ENCODE measurements around the gene ITPR2. TPM values are rescaled to one million over a fixed set of nuclear protein-coding genes. Genes with fewer than 3 reads are reported as not detected.

The ITPR2 gene
- total RNA-seq, 2 experiments from 2014 or later = 25.6 to 44.7 TPM

GRCh38 chr12:26453246-26453645 lies 379.7 kb downstream of the ITPR2 start:
- Histone ChIP-seq H3K4me2 (ENCODE audit: low read length) (no peak overlapping the region), H3K4me1 (ENCODE audit: insufficient read depth, low read length, poor library complexity, severe bottlenecking) (no peaks in the 10 kb centered on the region), H2AFZ (ENCODE audit: low read length) (no peak overlapping the region), H3K36me3 (ENCODE audit: insufficient read depth, low read length) (no peaks in the 10 kb centered on the region), H3K27ac (ENCODE audit: low read depth, low read length, poor library complexity, severe bottlenecking) (no peak overlapping the region), H4K20me1 (ENCODE audit: insufficient read depth, low read length) (no peaks in the 10 kb centered on the region), H3K9me3 (ENCODE audit: low read length) (no peaks in the 10 kb centered on the region), H3K9me2 (ENCODE audit: insufficient read depth, low read length) (no peaks in the 10 kb centered on the region), H3K4me3 (ENCODE audit: low read depth, low read length, poor library complexity, severe bottlenecking) (no peak overlapping the region), H3K79me2 (ENCODE audit: insufficient read depth, low read depth, low read length) (no peaks in the 10 kb centered on the region)
- POLR2A ChIA-PET = interaction anchor here (0.7 kb wide), 1 partner anchor 36 kb away, joined by 4 read pairs; no protein-coding TSS in a partner anchor
- no peak for TF ChIP-seq EZH2phosphoT487 (IDR thresholded peaks at IDR 0.05; ENCODE audit: borderline replicate concordance, low read depth, low read length)
- TF ChIP-seq, protein P1, sequence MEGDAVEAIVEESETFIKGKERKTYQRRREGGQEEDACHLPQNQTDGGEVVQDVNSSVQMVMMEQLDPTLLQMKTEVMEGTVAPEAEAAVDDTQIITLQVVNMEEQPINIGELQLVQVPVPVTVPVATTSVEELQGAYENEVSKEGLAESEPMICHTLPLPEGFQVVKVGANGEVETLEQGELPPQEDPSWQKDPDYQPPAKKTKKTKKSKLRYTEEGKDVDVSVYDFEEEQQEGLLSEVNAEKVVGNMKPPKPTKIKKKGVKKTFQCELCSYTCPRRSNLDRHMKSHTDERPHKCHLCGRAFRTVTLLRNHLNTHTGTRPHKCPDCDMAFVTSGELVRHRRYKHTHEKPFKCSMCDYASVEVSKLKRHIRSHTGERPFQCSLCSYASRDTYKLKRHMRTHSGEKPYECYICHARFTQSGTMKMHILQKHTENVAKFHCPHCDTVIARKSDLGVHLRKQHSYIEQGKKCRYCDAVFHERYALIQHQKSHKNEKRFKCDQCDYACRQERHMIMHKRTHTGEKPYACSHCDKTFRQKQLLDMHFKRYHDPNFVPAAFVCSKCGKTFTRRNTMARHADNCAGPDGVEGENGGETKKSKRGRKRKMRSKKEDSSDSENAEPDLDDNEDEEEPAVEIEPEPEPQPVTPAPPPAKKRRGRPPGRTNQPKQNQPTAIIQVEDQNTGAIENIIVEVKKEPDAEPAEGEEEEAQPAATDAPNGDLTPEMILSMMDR (conservative IDR thresholded peaks at IDR 0.05; ENCODE audit: low read length) = no peak
- BruUV-seq (replicated peaks) = no TSS peak
- intact Hi-C loops (cut with micrococcal nuclease; ENCODE audit: unreplicated experiment) = no loop called here
- CTCF ChIA-PET (ENCODE audit: unreplicated experiment) = no interaction called here
- no peak for DNase-seq (ENCODE audit: low spot score)

DNA sequence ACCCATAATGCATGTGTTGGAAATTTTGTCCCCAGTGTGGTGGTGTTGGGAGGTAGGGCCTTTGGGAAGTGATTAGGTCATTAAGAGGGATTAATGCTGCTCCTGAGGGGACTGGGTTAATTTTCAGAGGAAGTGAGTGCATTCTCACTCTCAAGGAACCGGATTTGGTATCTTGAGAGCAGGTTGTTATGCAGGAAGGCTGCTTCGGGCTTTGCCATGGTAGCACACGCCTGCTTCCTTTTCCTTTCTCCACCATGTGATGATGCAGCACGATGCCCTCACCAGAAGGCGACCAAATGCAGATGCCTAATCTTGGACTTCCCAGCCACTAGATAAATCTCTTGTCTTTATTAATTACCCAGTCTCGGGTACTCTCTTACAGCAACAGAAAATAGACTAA lies 380.5 kb downstream of the ITPR2 start:
- Histone ChIP-seq H2AFZ (ENCODE audit: low read length) (no peak overlapping the region), H4K20me1 (ENCODE audit: insufficient read depth, low read length) (no peaks in the 10 kb centered on the region), H3K79me2 (ENCODE audit: insufficient read depth, low read depth, low read length) (no peaks in the 10 kb centered on the region), H3K36me3 (ENCODE audit: insufficient read depth, low read length) (no peaks in the 10 kb centered on the region), H3K4me2 (ENCODE audit: low read length) (no peak overlapping the region), H3K9me2 (ENCODE audit: insufficient read depth, low read length) (no peaks in the 10 kb centered on the region), H3K4me1 (ENCODE audit: insufficient read depth, low read length, poor library complexity, severe bottlenecking) (no peaks in the 10 kb centered on the region), H3K4me3 (ENCODE audit: low read depth, low read length, poor library complexity, severe bottlenecking) (no peak overlapping the region), H3K9me3 (ENCODE audit: low read length) (no peaks in the 10 kb centered on the region), H3K27ac (ENCODE audit: low read depth, low read length, poor library complexity, severe bottlenecking) (no peak overlapping the region)
- ChIA-PET CTCF (ENCODE audit: unreplicated experiment) (no interaction called here), POLR2A (interaction anchor here (0.7 kb wide), 2 partner anchors 37 to 41 kb away, joined by 3 to 4 read pairs; no protein-coding TSS in a partner anchor)
- no peak for DNase-seq (ENCODE audit: low spot score)
- no TSS peak for BruUV-seq (replicated peaks)
- intact Hi-C loops (cut with micrococcal nuclease; ENCODE audit: unreplicated experiment) = no loop called here
- no peak for TF ChIP-seq EZH2phosphoT487 (IDR thresholded peaks at IDR 0.05; ENCODE audit: borderline replicate concordance, low read depth, low read length)
- TF ChIP-seq, protein P1 (conservative IDR thresholded peaks at IDR 0.05; ENCODE audit: low read length) = no peak

DNA sequence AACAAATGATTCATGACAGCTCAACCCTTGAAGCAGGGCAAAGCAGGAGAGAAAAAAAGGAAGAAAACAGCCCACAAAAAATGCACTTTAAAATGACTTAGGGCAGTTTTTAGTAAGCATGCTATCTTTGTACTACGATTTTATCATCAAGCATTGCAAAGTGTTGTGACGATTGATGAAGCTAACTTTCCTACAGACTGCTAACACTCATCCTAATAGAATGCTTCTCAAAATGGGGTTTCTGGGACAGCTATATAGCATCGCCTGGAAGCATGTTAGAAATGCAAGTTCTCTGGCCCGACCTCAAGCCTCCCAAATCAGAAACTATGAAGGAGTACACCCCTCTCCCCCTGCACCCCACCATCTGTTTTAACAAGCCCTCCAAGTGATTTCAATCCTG lies 381.2 kb downstream of the ITPR2 start:
- TF ChIP-seq, protein P1 (conservative IDR thresholded peaks at IDR 0.05; ENCODE audit: low read length) = no peak
- TF ChIP-seq EZH2phosphoT487 (IDR thresholded peaks at IDR 0.05; ENCODE audit: borderline replicate concordance, low read depth, low read length) = no peak
- BruUV-seq (replicated peaks) = no TSS peak
- Histone ChIP-seq H3K79me2 (ENCODE audit: insufficient read depth, low read depth, low read length) (no peaks in the 10 kb centered on the region), H3K36me3 (ENCODE audit: insufficient read depth, low read length) (no peaks in the 10 kb centered on the region), H3K4me1 (ENCODE audit: insufficient read depth, low read length, poor library complexity, severe bottlenecking) (no peaks in the 10 kb centered on the region), H4K20me1 (ENCODE audit: insufficient read depth, low read length) (no peaks in the 10 kb centered on the region), H2AFZ (ENCODE audit: low read length) (no peak overlapping the region), H3K9me3 (ENCODE audit: low read length) (no peaks in the 10 kb centered on the region), H3K27ac (ENCODE audit: low read depth, low read length, poor library complexity, severe bottlenecking) (no peak overlapping the region), H3K4me2 (ENCODE audit: low read length) (no peak overlapping the region), H3K9me2 (ENCODE audit: insufficient read depth, low read length) (no peaks in the 10 kb centered on the region), H3K4me3 (ENCODE audit: low read depth, low read length, poor library complexity, severe bottlenecking) (no peak overlapping the region)
- intact Hi-C loops (cut with micrococcal nuclease; ENCODE audit: unreplicated experiment) = no loop called here
- ChIA-PET POLR2A (interaction anchor here (0.8 kb wide), 1 partner anchor 164 kb away, joined by 5 read pairs; no protein-coding TSS in a partner anchor), CTCF (ENCODE audit: unreplicated experiment) (no interaction called here)
- DNase-seq (ENCODE audit: low spot score) = no peak
